ENCODE data around the gene TNS4. TPM values are rescaled to one million over a fixed set of nuclear protein-coding genes. Genes with fewer than 3 reads are reported as not detected.

TNS4 gene
- total and polyA plus RNA-seq, 7 donors, result 1.2 to 6.9 (median 1.8) TPM; not detected in 4

DNA sequence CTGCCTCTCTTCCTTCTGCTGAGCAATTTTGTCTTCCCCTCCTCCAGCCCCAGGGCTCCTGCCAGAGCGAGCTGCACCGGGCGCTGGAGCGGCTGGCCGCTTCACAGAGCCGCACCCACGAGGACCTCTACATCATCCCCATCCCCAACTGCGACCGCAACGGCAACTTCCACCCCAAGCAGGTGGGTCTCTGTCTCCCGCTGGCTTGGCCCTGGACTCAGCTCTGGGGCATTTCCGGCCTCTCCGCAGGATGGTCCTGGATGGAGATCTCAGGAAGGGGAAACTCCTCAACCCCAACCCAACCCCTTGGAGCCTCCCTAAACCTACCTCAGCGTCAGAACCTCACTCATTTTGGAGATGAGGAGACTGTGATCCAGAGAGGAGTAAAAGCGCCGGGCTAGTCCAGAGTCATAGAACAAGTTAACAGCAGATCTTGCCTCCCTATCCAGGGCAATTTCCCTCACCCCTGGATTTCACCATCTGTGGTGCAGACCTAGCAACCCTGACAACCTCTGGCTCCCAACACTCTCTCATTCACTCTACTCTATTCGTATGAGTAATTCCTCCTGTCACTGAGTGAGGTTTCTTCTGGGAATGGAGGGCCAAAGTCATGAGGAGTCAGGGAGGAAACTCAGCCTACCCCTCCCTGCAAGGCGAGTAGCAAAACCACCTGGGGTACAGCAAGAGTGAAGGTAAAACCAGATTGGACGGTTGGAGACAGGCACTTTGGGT is 47.4 kb downstream of the TNS4 start:
- WGBS, 2 donors, result 91 to 93% methylated on average over 19 of the region's 19 CpGs
- intact Hi-C loops (cut with DNase I), result no loop called here
- no peaks in the 10 kb centered on the region for H3K9me3 ChIP-seq
- no peak overlapping the region for H3K4me3 ChIP-seq
- peak in 1 of 4 donors; percentile 13 for TF ChIP-seq POLR2AphosphoS5 (IDR thresholded peaks at IDR 0.05)
- TF ChIP-seq POLR2A (IDR thresholded peaks at IDR 0.05), result no peak
- no peak for DNase-seq
- H3K36me3 ChIP-seq, result peaks cover 20 to 63% (median 36%) of the 10 kb centered on the region in 4 donors
- peaks cover 0 to 99% (median 87%) of the 10 kb centered on the region in 4 donors for H3K4me1 ChIP-seq
- no peaks in the 10 kb centered on the region for H3K27me3 ChIP-seq
- peak overlapping the region; percentile 93 to 99 (median 95) for H3K27ac ChIP-seq

GRCh38 chr17:40452921-40453378 is 48.5 kb downstream of the TNS4 start:
- Histone ChIP-seq H3K27ac (peak overlapping the region; percentile 93 to 99 (median 95)), H3K9me3 (no peaks in the 10 kb centered on the region), H3K4me3 (no peak overlapping the region), H3K27me3 (no peaks in the 10 kb centered on the region), H3K4me1 (peaks cover 0 to 99% (median 87%) of the 10 kb centered on the region in 4 donors), H3K36me3 (peaks cover 20 to 61% (median 36%) of the 10 kb centered on the region in 4 donors)
- TF ChIP-seq POLR2AphosphoS5 (IDR thresholded peaks at IDR 0.05), result no peak
- TF ChIP-seq, protein P1, sequence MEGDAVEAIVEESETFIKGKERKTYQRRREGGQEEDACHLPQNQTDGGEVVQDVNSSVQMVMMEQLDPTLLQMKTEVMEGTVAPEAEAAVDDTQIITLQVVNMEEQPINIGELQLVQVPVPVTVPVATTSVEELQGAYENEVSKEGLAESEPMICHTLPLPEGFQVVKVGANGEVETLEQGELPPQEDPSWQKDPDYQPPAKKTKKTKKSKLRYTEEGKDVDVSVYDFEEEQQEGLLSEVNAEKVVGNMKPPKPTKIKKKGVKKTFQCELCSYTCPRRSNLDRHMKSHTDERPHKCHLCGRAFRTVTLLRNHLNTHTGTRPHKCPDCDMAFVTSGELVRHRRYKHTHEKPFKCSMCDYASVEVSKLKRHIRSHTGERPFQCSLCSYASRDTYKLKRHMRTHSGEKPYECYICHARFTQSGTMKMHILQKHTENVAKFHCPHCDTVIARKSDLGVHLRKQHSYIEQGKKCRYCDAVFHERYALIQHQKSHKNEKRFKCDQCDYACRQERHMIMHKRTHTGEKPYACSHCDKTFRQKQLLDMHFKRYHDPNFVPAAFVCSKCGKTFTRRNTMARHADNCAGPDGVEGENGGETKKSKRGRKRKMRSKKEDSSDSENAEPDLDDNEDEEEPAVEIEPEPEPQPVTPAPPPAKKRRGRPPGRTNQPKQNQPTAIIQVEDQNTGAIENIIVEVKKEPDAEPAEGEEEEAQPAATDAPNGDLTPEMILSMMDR (IDR thresholded peaks at IDR 0.05), result no peak
- no peak for TF ChIP-seq POLR2A (IDR thresholded peaks at IDR 0.05)
- TF ChIP-seq EP300 (IDR thresholded peaks at IDR 0.05), result no peak
- 87 to 89% methylated on average over 15 of the region's 15 CpGs for WGBS, 2 donors
- no peak for DNase-seq
- intact Hi-C loops (cut with DNase I), result no loop called here

GRCh38 chr17:40452216-40452787 is 49.1 kb downstream of the TNS4 start:
- no peaks in the 10 kb centered on the region for H3K9me3 ChIP-seq
- peaks cover 20 to 54% (median 35%) of the 10 kb centered on the region in 4 donors for H3K36me3 ChIP-seq
- WGBS, 2 donors, result 65 to 68% methylated on average over 7 of the region's 7 CpGs
- peak overlapping the region; percentile 93 to 99 (median 95) for H3K27ac ChIP-seq
- peaks cover 0 to 99% (median 87%) of the 10 kb centered on the region in 4 donors for H3K4me1 ChIP-seq
- H3K27me3 ChIP-seq, result no peaks in the 10 kb centered on the region
- DNase-seq, result no peak
- TF ChIP-seq EP300 (IDR thresholded peaks at IDR 0.05) (peak in 1 of 4 donors; percentile 31), POLR2AphosphoS5 (IDR thresholded peaks at IDR 0.05) (peak; percentile 32 to 73 (median 52)), POLR2A (IDR thresholded peaks at IDR 0.05) (no peak)
- H3K4me3 ChIP-seq, result peak overlapping the region in 1 of 4 donors; percentile 11
- intact Hi-C loops (cut with DNase I), result no loop called here

DNA sequence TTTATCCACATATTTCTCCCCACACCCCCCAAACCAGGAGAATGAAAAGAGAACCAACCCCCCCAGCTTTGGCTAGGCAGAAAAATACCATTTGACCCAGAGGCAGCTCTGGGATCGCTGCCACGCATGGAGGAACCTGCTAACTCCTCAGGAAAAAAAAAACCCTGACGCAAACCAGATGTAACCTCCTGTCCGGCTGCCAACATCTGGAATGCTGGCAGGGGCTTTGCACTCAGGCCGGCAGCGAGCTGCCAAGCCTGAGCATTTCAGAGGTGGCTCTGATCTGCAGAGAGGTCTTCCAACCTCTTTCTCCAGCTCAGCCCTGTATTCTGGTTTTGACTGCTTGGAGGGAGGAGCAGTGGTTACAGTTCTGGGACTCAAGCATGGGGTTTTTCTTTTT is 50.0 kb downstream of the TNS4 start:
- peak overlapping the region; percentile 93 to 99 (median 95) for H3K27ac ChIP-seq
- peaks cover 0 to 99% (median 87%) of the 10 kb centered on the region in 4 donors for H3K4me1 ChIP-seq
- H3K9me3 ChIP-seq, result no peaks in the 10 kb centered on the region
- 70 to 73% methylated on average over 6 of the region's 6 CpGs for WGBS, 2 donors
- no peaks in the 10 kb centered on the region for H3K27me3 ChIP-seq
- DNase-seq, result peak; percentile 96
- H3K36me3 ChIP-seq, result peaks cover 20 to 46% (median 32%) of the 10 kb centered on the region in 4 donors
- TF ChIP-seq, protein P1 (IDR thresholded peaks at IDR 0.05), result no peak
- TF ChIP-seq POLR2AphosphoS5 (IDR thresholded peaks at IDR 0.05), result peak; percentile 94 to 98 (median 96)
- TF ChIP-seq POLR2A (IDR thresholded peaks at IDR 0.05), result no peak
- peak in 3 of 4 donors; percentile 81 to 93 (median 89) for TF ChIP-seq EP300 (IDR thresholded peaks at IDR 0.05)
- intact Hi-C loops (cut with DNase I), result loop anchor here (2.0 kb wide), 1 partner anchor 21 kb away; no protein-coding TSS in a partner anchor
- H3K4me3 ChIP-seq, result peak overlapping the region in 1 of 4 donors; percentile 1

- no peak for DNase-seq
- peak overlapping the region; percentile 93 to 99 (median 95) for H3K27ac ChIP-seq
- WGBS, 2 donors, result 20 to 61% methylated on average over 3 of the region's 3 CpGs
Measured at GRCh38 chr17:40450175-40450574, 51.2 kb downstream of the TNS4 start.

More at GRCh38 chr17:40450175-40450574, 51.2 kb downstream of the TNS4 start:
- Histone ChIP-seq H3K27me3 (no peaks in the 10 kb centered on the region), H3K4me1 (peaks cover 0 to 98% (median 88%) of the 10 kb centered on the region in 4 donors), H3K36me3 (peaks cover 20 to 33% (median 25%) of the 10 kb centered on the region in 4 donors), H3K9me3 (no peaks in the 10 kb centered on the region), H3K4me3 (no peak overlapping the region)
- intact Hi-C loops (cut with DNase I), result loop anchor here (2.0 kb wide), 1 partner anchor 23 kb away; no protein-coding TSS in a partner anchor
- TF ChIP-seq POLR2AphosphoS5 (IDR thresholded peaks at IDR 0.05) (no peak), EP300 (IDR thresholded peaks at IDR 0.05) (no peak)
- TF ChIP-seq, protein P1 (IDR thresholded peaks at IDR 0.05), result peak in 3 of 4 experiments; percentile 29 to 48 (median 37)

Data from sigmoid colon (tissue), 7 donors.